ENCODE data around the gene RREB1. TPM values are rescaled to one million over a fixed set of nuclear protein-coding genes. Genes with fewer than 3 reads are reported as not detected.

The RREB1 gene
- total and polyA plus RNA-seq, 2 of the 4 experiments (the other 2 are of a cell fraction) = 8.4 to 14.5 TPM

DNA sequence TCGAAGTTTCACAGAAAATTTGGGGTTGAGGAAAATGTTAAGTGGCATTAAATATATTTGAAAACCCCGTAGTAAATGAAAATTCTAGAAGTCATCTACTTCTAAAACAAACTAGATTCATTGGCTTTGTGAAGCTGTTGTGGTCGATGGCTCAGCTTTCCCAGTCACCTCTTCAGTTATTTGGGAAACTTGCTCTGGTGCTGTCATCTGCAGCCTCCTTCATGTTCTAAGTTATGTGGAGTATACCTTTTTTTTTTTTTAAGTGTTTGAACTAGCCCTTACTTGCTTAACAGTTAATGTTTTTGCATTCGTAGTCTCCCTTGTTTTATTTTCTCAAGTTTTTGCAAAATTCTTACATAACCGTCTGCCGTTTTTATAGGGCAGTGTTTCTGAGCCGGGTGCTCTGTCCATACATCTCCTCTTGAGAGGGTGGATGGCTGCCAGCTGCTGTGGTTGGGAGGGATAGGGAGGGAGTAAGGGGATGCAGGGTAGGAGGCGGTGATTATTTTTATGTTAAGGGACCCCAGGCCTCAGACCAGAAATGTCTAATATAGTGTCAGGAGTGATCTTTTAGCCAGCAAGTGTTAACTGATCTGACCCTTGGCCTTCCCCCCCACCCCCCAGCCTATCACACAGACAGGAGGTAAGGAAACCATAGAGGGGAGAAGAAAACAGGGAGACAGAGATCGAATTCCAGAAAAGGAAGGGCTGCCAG lies 7.1 kb downstream of the RREB1 start:
- TF ChIP-seq BHLHE40 (IDR thresholded peaks at IDR 0.05; ENCODE audit: low read depth, low read length) (no peak), FOS (IDR thresholded peaks at IDR 0.05; ENCODE audit: low read depth, low read length) (no peak), SMC3 (IDR thresholded peaks at IDR 0.05; ENCODE audit: low read depth, low read length) (no peak), CHD1 (IDR thresholded peaks at IDR 0.05; ENCODE audit: low read depth, low read length) (no peak), MAZ (IDR thresholded peaks at IDR 0.05; ENCODE audit: borderline replicate concordance, low read depth, low read length) (no peak), CEBPB (IDR thresholded peaks at IDR 0.05; ENCODE audit: low read depth, low read length) (no peak), RAD21 (IDR thresholded peaks at IDR 0.05; ENCODE audit: low read length) (no peak), NFE2L2 (IDR thresholded peaks at IDR 0.05; ENCODE audit: low read depth, low read length) (no peak), RCOR1 (IDR thresholded peaks at IDR 0.05; ENCODE audit: insufficient replicate concordance, low read length) (no peak)
- TF ChIP-seq, protein P1, sequence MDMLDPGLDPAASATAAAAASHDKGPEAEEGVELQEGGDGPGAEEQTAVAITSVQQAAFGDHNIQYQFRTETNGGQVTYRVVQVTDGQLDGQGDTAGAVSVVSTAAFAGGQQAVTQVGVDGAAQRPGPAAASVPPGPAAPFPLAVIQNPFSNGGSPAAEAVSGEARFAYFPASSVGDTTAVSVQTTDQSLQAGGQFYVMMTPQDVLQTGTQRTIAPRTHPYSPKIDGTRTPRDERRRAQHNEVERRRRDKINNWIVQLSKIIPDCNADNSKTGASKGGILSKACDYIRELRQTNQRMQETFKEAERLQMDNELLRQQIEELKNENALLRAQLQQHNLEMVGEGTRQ (IDR thresholded peaks at IDR 0.05; ENCODE audit: low read depth, low read length) = no peak
- H3K9me1 ChIP-seq (ENCODE audit: insufficient read depth, low read length) = peaks cover 27% of the 10 kb centered on the region
- no peak overlapping the region for H3K27ac ChIP-seq (ENCODE audit: insufficient read depth, low read length)
- no peaks in the 10 kb centered on the region for H3K9me3 ChIP-seq (ENCODE audit: control insufficient read depth, insufficient read depth, low read length)
- H3K4me2 ChIP-seq (ENCODE audit: low read depth, low read length) = no peak overlapping the region
- no peak for DNase-seq
- H2AFZ ChIP-seq (replicated peaks; ENCODE audit: low read length, poor library complexity) = no peak overlapping the region
- CTCF ChIA-PET = interaction anchor here (0.7 kb wide), 1 partner anchor 131 kb away, joined by 3 read pairs; no protein-coding TSS in a partner anchor
- H2AK5ac ChIP-seq (ENCODE audit: low read depth, low read length) = no peak overlapping the region
- no TSS peak for BruUV-seq (replicated peaks)
- H4K20me1 ChIP-seq (ENCODE audit: insufficient read depth, low read length) = peaks cover 83% of the 10 kb centered on the region
- H2BK20ac ChIP-seq (ENCODE audit: low read depth, low read length) = no peak overlapping the region
- ATAC-seq (ENCODE audit: low read depth) = no peak
- no peak overlapping the region for H2BK120ac ChIP-seq (ENCODE audit: low read depth, low read length)
- WGBS, 2 experiments (ENCODE audit: extremely low coverage in 2 of 2, insufficient read length in 1 of 2) = no CpG with 5 or more reads among the region's 9 CpGs
- no peak overlapping the region for H3K56ac ChIP-seq (ENCODE audit: extremely low read depth, insufficient read depth, low read length)
- H2BK5ac ChIP-seq (ENCODE audit: low read depth, low read length, poor library complexity, severe bottlenecking) = no peak overlapping the region
- peaks cover 20 to 62% of the 10 kb centered on the region in 2 experiments for H3K79me1 ChIP-seq (ENCODE audit: low read depth in 1 of 2, low read length in 2 of 2)
- no peak overlapping the region for H3K14ac ChIP-seq (replicated peaks; ENCODE audit: low read depth, low read length)
- H4K8ac ChIP-seq (ENCODE audit: low read depth in 2 of 2, low read length in 2 of 2) = no peak overlapping the region
- H2BK15ac ChIP-seq (ENCODE audit: low read depth, low read length) = no peak overlapping the region
- peaks cover 8% of the 10 kb centered on the region for H3K4me1 ChIP-seq (ENCODE audit: control insufficient read depth, insufficient read depth, low read length)
- POLR2A ChIA-PET (ENCODE audit: unreplicated experiment) = interaction anchor here (0.6 kb wide), 1 partner anchor 54 kb away, joined by 3 read pairs; no protein-coding TSS in a partner anchor
- H3K27me3 ChIP-seq (ENCODE audit: control insufficient read depth, insufficient read depth, low read length) = no peaks in the 10 kb centered on the region
- no peak overlapping the region for H4K91ac ChIP-seq (ENCODE audit: insufficient read depth, low read depth, low read length)
- H3K23ac ChIP-seq (ENCODE audit: low read depth, low read length) = no peak overlapping the region; the same call in 1 of the 2 replicates
- no peak overlapping the region for H2AK9ac ChIP-seq (replicated peaks; ENCODE audit: low read depth, low read length, poor library complexity)
- no peak overlapping the region for H3K4ac ChIP-seq (ENCODE audit: low read depth, low read length)
- H3K9ac ChIP-seq (ENCODE audit: low read depth, low read length) = no peak overlapping the region
- no peak overlapping the region for H3K18ac ChIP-seq (ENCODE audit: low read depth, low read length)
- in situ Hi-C loops (cut with MboI; ENCODE audit: low sequenced_read_pairs) (no loop called here), dilution Hi-C loops (cut with HindIII; ENCODE audit: low sequenced_read_pairs, unreplicated experiment) (no loop called here), intact Hi-C loops (cut with micrococcal nuclease) (no loop called here)
- H4K5ac ChIP-seq (ENCODE audit: low read depth, low read length) = no peak overlapping the region
- no peaks in the 10 kb centered on the region for H3K36me3 ChIP-seq (ENCODE audit: control insufficient read depth, insufficient read depth, low read length)
- H3K4me3 ChIP-seq (ENCODE audit: insufficient read depth, low read depth, low read length) = no peak overlapping the region
